Chondrocyte (in vitro differentiated cells): ENCODE measurements around the gene RABEPK. TPM values are rescaled to one million over a fixed set of nuclear protein-coding genes. Genes with fewer than 3 reads are reported as not detected.

ENCODE experiments used
- DNase-seq: peaks from one replicate; pipeline ENCODE4 v3.0.0; 2021; ENCODE audit warnings: mixed read lengths, low spot score
- H3K27ac Mint-ChIP-seq: one replicate; pipeline ENCODE4 v1.8.0; 2021; ENCODE audit warnings: mild to moderate bottlenecking, moderate library complexity, mixed read lengths; ENCODE audit not compliant: unreplicated experiment
- H3K27me3 Mint-ChIP-seq: 2 replicates; pipeline ENCODE4 v1.8.0; 2021; ENCODE audit warnings: low read depth, mixed read lengths
- H3K36me3 Mint-ChIP-seq: 2 replicates; pipeline ENCODE4 v1.8.0; 2021; ENCODE audit warnings: low read depth, mixed read lengths
- H3K4me1 Mint-ChIP-seq: 2 replicates; pipeline ENCODE4 v1.8.0; 2021; ENCODE audit warnings: low read depth, mild to moderate bottlenecking, mixed read lengths
- H3K4me3 Mint-ChIP-seq: one replicate; pipeline ENCODE4 v1.8.0; 2021; ENCODE audit warnings: mild to moderate bottlenecking, moderate library complexity, mixed read lengths; ENCODE audit not compliant: unreplicated experiment
- H3K9me3 Mint-ChIP-seq: 2 replicates; pipeline ENCODE4 v1.8.0; 2021; ENCODE audit warnings: low read depth, mixed read lengths
- total RNA-seq: library from RNA; stranded (reverse); gene quantifications from 3 replicates; pipeline ENCODE4 v1.2.1, GENCODE V29; 2021
- TF ChIP-seq, protein P1 (sequence below): fragments of 200-600 bp; sonication (generic); IDR thresholded peaks from 2 replicates; pipeline ENCODE4 v1.5.0; 2021; ENCODE audit warnings: antibody characterized with exemption, mild to moderate bottlenecking, moderate library complexity

The RABEPK gene
- total RNA-seq, 1 donor from 2014 or later: 27.0 TPM

- Mint-ChIP-seq H3K27me3 (no peaks in the 10 kb centered on the region), H3K27ac (peak overlapping the region; percentile 98), H3K4me3 (peak overlapping the region; percentile 85), H3K4me1 (peaks cover 56% of the 10 kb centered on the region), H3K9me3 (no peaks in the 10 kb centered on the region), H3K36me3 (peaks cover 31% of the 10 kb centered on the region)
- TF ChIP-seq, protein P1, sequence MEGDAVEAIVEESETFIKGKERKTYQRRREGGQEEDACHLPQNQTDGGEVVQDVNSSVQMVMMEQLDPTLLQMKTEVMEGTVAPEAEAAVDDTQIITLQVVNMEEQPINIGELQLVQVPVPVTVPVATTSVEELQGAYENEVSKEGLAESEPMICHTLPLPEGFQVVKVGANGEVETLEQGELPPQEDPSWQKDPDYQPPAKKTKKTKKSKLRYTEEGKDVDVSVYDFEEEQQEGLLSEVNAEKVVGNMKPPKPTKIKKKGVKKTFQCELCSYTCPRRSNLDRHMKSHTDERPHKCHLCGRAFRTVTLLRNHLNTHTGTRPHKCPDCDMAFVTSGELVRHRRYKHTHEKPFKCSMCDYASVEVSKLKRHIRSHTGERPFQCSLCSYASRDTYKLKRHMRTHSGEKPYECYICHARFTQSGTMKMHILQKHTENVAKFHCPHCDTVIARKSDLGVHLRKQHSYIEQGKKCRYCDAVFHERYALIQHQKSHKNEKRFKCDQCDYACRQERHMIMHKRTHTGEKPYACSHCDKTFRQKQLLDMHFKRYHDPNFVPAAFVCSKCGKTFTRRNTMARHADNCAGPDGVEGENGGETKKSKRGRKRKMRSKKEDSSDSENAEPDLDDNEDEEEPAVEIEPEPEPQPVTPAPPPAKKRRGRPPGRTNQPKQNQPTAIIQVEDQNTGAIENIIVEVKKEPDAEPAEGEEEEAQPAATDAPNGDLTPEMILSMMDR: no peak
- DNase-seq: peak; percentile 59
Observed at GRCh38 chr9:125241863-125242739, 41.8 kb downstream of the RABEPK start.

GRCh38 chr9:125243792-125244260 lies 43.5 kb downstream of the RABEPK start:
- Mint-ChIP-seq H3K36me3 (peaks cover 16% of the 10 kb centered on the region), H3K9me3 (no peaks in the 10 kb centered on the region), H3K27ac (peak overlapping the region; percentile 97), H3K4me1 (peaks cover 39% of the 10 kb centered on the region), H3K27me3 (no peaks in the 10 kb centered on the region), H3K4me3 (no peak overlapping the region)
- TF ChIP-seq, protein P1: no peak
- peak; percentile 20 for DNase-seq

DNA sequence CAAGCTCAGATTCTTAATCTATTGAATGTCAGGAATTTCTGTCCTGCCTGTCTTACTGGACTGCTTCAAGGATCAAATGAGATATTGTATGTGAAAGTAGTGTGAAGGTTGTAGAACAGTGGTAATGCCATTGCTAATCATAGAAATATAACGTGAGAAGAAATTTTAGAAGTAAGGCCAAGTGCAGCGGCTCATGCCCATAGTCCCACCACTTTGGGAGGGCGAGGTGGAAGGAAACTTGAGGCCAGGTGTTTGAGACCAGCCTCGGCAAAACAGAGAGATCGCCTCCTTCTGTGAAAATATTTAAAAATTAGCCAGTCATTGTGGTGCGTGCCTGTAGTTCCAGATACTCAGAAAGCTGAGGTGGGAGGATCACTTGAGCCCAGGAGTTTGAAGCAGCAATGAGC lies 45.9 kb downstream of the RABEPK start:
- Mint-ChIP-seq H3K9me3 (no peaks in the 10 kb centered on the region), H3K4me3 (no peak overlapping the region), H3K36me3 (no peaks in the 10 kb centered on the region), H3K27ac (peak overlapping the region; percentile 5), H3K4me1 (peaks cover 25% of the 10 kb centered on the region), H3K27me3 (no peaks in the 10 kb centered on the region)
- DNase-seq: peak; percentile 6
- TF ChIP-seq, protein P1: no peak

- DNase-seq: no peak
- H3K9me3 Mint-ChIP-seq: no peaks in the 10 kb centered on the region
- no peaks in the 10 kb centered on the region for H3K27me3 Mint-ChIP-seq
- no peak overlapping the region for H3K4me3 Mint-ChIP-seq
- H3K4me1 Mint-ChIP-seq: no peaks in the 10 kb centered on the region
- TF ChIP-seq, protein P1: no peak
- H3K36me3 Mint-ChIP-seq: no peaks in the 10 kb centered on the region
- H3K27ac Mint-ChIP-seq: no peak overlapping the region
Observed at GRCh38 chr9:125254231-125254630, 53.9 kb downstream of the RABEPK start.

- no peak overlapping the region for H3K4me3 Mint-ChIP-seq
- H3K4me1 Mint-ChIP-seq: peaks cover 7% of the 10 kb centered on the region
- H3K27ac Mint-ChIP-seq: no peak overlapping the region
- DNase-seq: no peak
- H3K36me3 Mint-ChIP-seq: no peaks in the 10 kb centered on the region
- H3K9me3 Mint-ChIP-seq: no peaks in the 10 kb centered on the region
- TF ChIP-seq, protein P1: peak; percentile 77
- no peaks in the 10 kb centered on the region for H3K27me3 Mint-ChIP-seq
Observed at GRCh38 chr9:125255781-125256391, 55.5 kb downstream of the RABEPK start.
